Heart right ventricle (tissue), 16 donors: ENCODE measurements around the gene GPX8. TPM values are rescaled to one million over a fixed set of nuclear protein-coding genes. Genes with fewer than 3 reads are reported as not detected.

Source experiments
- ATAC-seq, 8 donors: fragments of 200-7000 bp; cut with Tn5 transposase; one replicate each; pipeline ENCODE4 v1.9.1; 2020; ENCODE audit warnings: mild to moderate bottlenecking in 8 of 8, moderate library complexity in 8 of 8, moderate number of reproducible peaks in 1 of 8
- DNase-seq, 2 donors: peaks; one replicate each; pipeline ENCODE4 v3.0.0-alpha.2; 2020
- H3K27ac ChIP-seq, 10 donors: fragments of 200-600 bp; sonication (generic) in 2 of 10; one replicate each; pipeline versions ENCODE4 v1.5.0 to v1.8.0; 2020 to 2022; ENCODE audit warnings: mild to moderate bottlenecking in 3 of 10
- H3K27me3 ChIP-seq, 7 donors: fragments of 200-600 bp; one replicate each; pipeline ENCODE4 v1.8.0; 2021 to 2022; ENCODE audit warnings: mild to moderate bottlenecking in 2 of 7
- H3K36me3 ChIP-seq, 9 donors: fragments of 200-600 bp; sonication (generic) in 1 of 9; one replicate each; pipeline versions ENCODE4 v1.5.0 to v1.8.0; 2020 to 2022; ENCODE audit warnings: mild to moderate bottlenecking in 2 of 9
- H3K4me1 ChIP-seq, 9 donors: fragments of 200-600 bp; sonication (generic) in 1 of 9; one replicate each; pipeline versions ENCODE4 v1.5.0 to v1.8.0; 2020 to 2022; ENCODE audit warnings: mild to moderate bottlenecking in 4 of 9
- H3K4me3 ChIP-seq, 10 donors: fragments of 200-600 bp; sonication (generic) in 2 of 10; one replicate each; pipeline versions ENCODE4 v1.5.0 to v1.8.0; 2020 to 2022; ENCODE audit warnings: mild to moderate bottlenecking in 7 of 10, moderate library complexity in 2 of 10
- H3K9me3 ChIP-seq, 11 donors: fragments of 200-600 bp in 10 of 11; sonication (generic) in 2 of 11; one replicate each; pipeline versions ENCODE4 v1.5.0 to v1.8.0; 2013 to 2022; ENCODE audit warnings: mild to moderate bottlenecking in 2 of 11, control low read depth in 1 of 11, moderate library complexity in 1 of 11
- WGBS, 2 donors: extraction: QIAGEN DNeasy Blood & Tissue Kit; methylation state at CpG; one replicate each; pipeline ENCODE4 v1.1.7; 2013; ENCODE audit warnings: inconsistent platforms in 1 of 2; 5-methylcytosine and 5-hydroxymethylcytosine counted together
- intact Hi-C, 10 donors: fragments of 100-400 bp; cut with DNase I; formaldehyde crosslinking; loops; one replicate each; pipeline versions ENCODE4 v1.11.1 to v1.14.2; 2022
- microRNA-seq, 2 donors: library from miRNA; unstranded; fragments of <30 nt; microRNA quantifications; one replicate each; pipeline ENCODE4 v1.2.0, GENCODE V29; 2021
- polyA plus RNA-seq, 2 donors: library from polyadenylated mRNA; stranded (reverse); fragments of 200-250 nt; gene quantifications; one replicate each; pipeline ENCODE4 v1.2.3, GENCODE V29; 2013
- total RNA-seq, 10 donors: library from RNA; stranded (reverse); fragmentation: NEBNext Ultra II Directional in 3 of 10; extraction: Animal tissue kit (Norgen Biotek cat#: 25700) in 3 of 10; gene quantifications; one replicate each; pipeline versions ENCODE4 v1.2.1 to v1.2.4, GENCODE V29; 2021 to 2023
- TF ChIP-seq, protein P1 (sequence below), 9 donors: fragments of 200-600 bp; sonication (generic) in 2 of 9; IDR thresholded peaks; one replicate each; pipeline versions ENCODE4 v1.5.0 to v1.8.0; 2021 to 2022; ENCODE audit warnings: antibody characterized with exemption in 9 of 9, mild to moderate bottlenecking in 5 of 9, moderate library complexity in 1 of 9
- donor health status: Arrhythmogenic right ventricular cardiomyopathy.
- donor health status: ischemic (EF 13 %, LVEDD 7.1; RV severe dilation, severe dysfunction).
- donor health status: healthy with polysubstance abuse.
- donor health status: DM: no; HTN: yes; CAD: no.
- donor health status: DM: no; HTN: no; CAD: no.
- donor health status: ischemic (EF 25% LVEDD 6.9; RV normal size, moderate dysfunction).
- donor health status: ischemic (EF 25% LVEDD 5.7; RV mildly dilated, moderate dysfunction).
- donor health status: healthy.
- donor health status: DM: yes; HTN: yes; CAD: no.
- donor health status: Ischemic cardiomyopathy.
- donor health status: ischemic (EF 35%, LVEDD 5.7; RV mildly dilated, moderate dysfunction).
- donor health status: nonischemic (EF 11% LVEDD 7.7; RV severe dilation, severe dysfunction).
- donor health status: DM: yes; HTN: yes; CAD: no.
- donor health status: PGD.
- donor health status: ischemic (EF 29% LVEDD 5.4; RV normal size, mild dysfunction).
- donor health status: nonischemic (EF 23%, LVEDD 6.1; RV moderate dilation, normal function).

GPX8 gene
- total and polyA plus RNA-seq, 12 donors: 3.0 to 13.5 (median 6.0) TPM

DNA sequence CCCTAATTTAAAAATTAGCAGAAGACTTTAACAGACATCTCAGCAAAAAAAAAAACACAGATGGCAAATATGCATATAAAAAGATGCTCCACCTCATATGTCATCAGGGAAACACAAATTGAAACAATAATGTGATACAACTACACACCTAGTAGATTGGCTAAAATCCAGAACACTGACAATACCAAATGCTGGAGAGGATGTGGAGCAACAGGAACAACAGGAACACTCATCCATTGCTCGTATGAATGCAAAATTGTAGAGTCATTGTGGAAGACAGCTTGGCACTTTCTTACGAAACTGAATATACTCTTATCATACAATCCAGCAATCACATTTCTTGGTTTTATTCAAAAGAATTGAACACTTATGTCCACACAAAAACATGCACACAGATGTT lies 45.0 kb downstream of the GPX8 start:
- intact Hi-C loops: no loop called here
- Histone ChIP-seq H3K4me3 (no peak overlapping the region), H3K4me1 (no peaks in the 10 kb centered on the region), H3K27me3 (peaks cover 0 to 54% (median 44%) of the 10 kb centered on the region in 7 donors), H3K36me3 (no peaks in the 10 kb centered on the region), H3K27ac (no peak overlapping the region), H3K9me3 (no peaks in the 10 kb centered on the region)
- 44 to 60% methylated on average over 2 of the region's 2 CpGs for WGBS, 2 donors
- ATAC-seq: no peak
- no peak for DNase-seq
- TF ChIP-seq, protein P1, sequence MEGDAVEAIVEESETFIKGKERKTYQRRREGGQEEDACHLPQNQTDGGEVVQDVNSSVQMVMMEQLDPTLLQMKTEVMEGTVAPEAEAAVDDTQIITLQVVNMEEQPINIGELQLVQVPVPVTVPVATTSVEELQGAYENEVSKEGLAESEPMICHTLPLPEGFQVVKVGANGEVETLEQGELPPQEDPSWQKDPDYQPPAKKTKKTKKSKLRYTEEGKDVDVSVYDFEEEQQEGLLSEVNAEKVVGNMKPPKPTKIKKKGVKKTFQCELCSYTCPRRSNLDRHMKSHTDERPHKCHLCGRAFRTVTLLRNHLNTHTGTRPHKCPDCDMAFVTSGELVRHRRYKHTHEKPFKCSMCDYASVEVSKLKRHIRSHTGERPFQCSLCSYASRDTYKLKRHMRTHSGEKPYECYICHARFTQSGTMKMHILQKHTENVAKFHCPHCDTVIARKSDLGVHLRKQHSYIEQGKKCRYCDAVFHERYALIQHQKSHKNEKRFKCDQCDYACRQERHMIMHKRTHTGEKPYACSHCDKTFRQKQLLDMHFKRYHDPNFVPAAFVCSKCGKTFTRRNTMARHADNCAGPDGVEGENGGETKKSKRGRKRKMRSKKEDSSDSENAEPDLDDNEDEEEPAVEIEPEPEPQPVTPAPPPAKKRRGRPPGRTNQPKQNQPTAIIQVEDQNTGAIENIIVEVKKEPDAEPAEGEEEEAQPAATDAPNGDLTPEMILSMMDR (IDR thresholded peaks at IDR 0.05): no peak

DNA sequence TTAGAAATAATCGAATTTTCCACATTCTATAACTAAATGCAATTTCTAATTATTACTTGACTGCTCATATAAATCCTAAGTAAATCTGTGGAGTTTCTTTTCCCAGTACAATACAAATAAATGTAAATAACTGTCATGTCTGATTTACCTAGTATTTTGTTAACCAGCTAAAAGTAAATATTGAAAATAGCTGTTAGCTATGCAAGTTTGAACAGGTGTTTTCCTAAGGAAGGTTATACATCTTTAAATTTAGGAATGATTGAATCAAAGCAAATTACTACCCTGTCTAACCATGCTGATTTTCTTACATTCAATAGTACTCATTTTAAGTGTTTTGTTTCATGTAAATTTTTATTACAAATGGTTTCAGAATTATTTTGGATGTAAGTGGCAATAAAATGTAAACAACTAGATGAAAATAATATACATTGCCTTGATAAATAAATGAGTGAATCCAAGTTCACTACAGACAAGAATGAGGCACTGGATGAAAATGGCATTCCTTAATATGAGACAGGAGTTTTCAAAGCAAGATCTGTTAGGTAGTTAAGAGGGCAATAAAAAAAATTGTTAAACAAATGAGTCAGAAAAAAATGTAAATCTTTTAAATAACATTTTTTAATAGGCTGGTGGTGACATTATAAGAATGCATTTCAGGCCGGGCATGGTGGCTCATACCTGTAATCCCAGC lies 51.4 kb downstream of the GPX8 start:
- H3K27me3 ChIP-seq: peaks cover 0 to 40% (median 23%) of the 10 kb centered on the region in 7 donors
- no peak overlapping the region for H3K4me3 ChIP-seq
- H3K4me1 ChIP-seq: no peaks in the 10 kb centered on the region
- H3K9me3 ChIP-seq: no peaks in the 10 kb centered on the region
- TF ChIP-seq, protein P1 (IDR thresholded peaks at IDR 0.05): no peak
- intact Hi-C loops: no loop called here
- no peaks in the 10 kb centered on the region for H3K36me3 ChIP-seq
- ATAC-seq (no peak), DNase-seq (no peak)
- WGBS, 2 donors: 80 to 88% methylated on average over 2 of the region's 2 CpGs
- no peak overlapping the region for H3K27ac ChIP-seq

Small RNAs within 50 kb of the gene (microRNA-seq; reads per million reads assigned to microRNA genes)
- gene MIR449A (0.51 to 1.2 reads per million in 2 donors), gene MIR449B (0 reads per million in 2 donors), gene MIR449C (0 reads per million in 2 donors)

Other genes starting within 250 kb of the GPX8 start
- gene ESM1, start 174.6 kb upstream of the GPX8 start, total RNA-seq: 1 to 10 TPM in 2 of 10 donors, under 1 TPM in 7, not detected in 1; 0.13 to 2.0 (median 0.74) TPM
- gene ESM1, start 174.6 kb upstream of the GPX8 start, polyA plus RNA-seq: under 1 TPM in 1 of 2 donors, not detected in 1; 0.72 TPM
- 1 to 10 TPM in 2 of 10 donors, under 1 TPM in 4, not detected in 4; 0.17 to 6.0 (median 0.70) TPM for gene GZMK, start 135.9 kb upstream of the GPX8 start, total RNA-seq
- under 1 TPM; 0.29 to 0.32 TPM for gene GZMK, start 135.9 kb upstream of the GPX8 start, polyA plus RNA-seq
- 10 to 100 TPM in 1 of 10 donors, 1 to 10 TPM in 1, under 1 TPM in 6, not detected in 2; 0.26 to 13.2 (median 0.70) TPM for gene GZMA, start 57.5 kb upstream of the GPX8 start, total RNA-seq
- gene GZMA, start 57.5 kb upstream of the GPX8 start, polyA plus RNA-seq: 1 to 10 TPM in 1 of 2 donors, under 1 TPM in 1; 0.83 to 2.8 TPM
- not detected for gene CDC20B, start 13.0 kb downstream of the GPX8 start, total RNA-seq
- not detected for gene CDC20B, start 13.0 kb downstream of the GPX8 start, polyA plus RNA-seq
- gene MCIDAS, start 67.1 kb downstream of the GPX8 start, total RNA-seq: not detected
- not detected for gene MCIDAS, start 67.1 kb downstream of the GPX8 start, polyA plus RNA-seq
- gene CCNO, start 73.4 kb downstream of the GPX8 start, total RNA-seq: under 1 TPM in 2 of 10 donors, not detected in 8; 0.15 to 0.41 TPM
- gene CCNO, start 73.4 kb downstream of the GPX8 start, polyA plus RNA-seq: under 1 TPM in 1 of 2 donors, not detected in 1; 0.07 TPM
- gene DHX29, start 147.5 kb downstream of the GPX8 start, total RNA-seq: 10 to 100 TPM; 19.3 to 25.8 (median 21.7) TPM
- gene DHX29, start 147.5 kb downstream of the GPX8 start, polyA plus RNA-seq: 10 to 100 TPM in 1 of 2 donors, 1 to 10 TPM in 1; 7.6 to 10.0 TPM
- gene MTREX, start 147.8 kb downstream of the GPX8 start, total RNA-seq: 10 to 100 TPM; 58.5 to 69.9 (median 62.4) TPM
- gene MTREX, start 147.8 kb downstream of the GPX8 start, polyA plus RNA-seq: 10 to 100 TPM; 17.9 to 24.6 TPM